K562 (cell line): ENCODE measurements around the gene BCORL1. TPM values are rescaled to one million over a fixed set of nuclear protein-coding genes. Genes with fewer than 3 reads are reported as not detected.

Source experiments
- ADNP ChIP-seq: fragments of 200-800 bp; sonication (Bioruptor generic); IDR thresholded peaks from 2 replicates; pipeline ENCODE4 v1.6.1; 2016; ENCODE audit warnings: missing genetic modification characterization, missing compliant biosample characterization
- HDAC2 ChIP-seq: fragments of 450-650 bp; IDR thresholded peaks from 2 replicates; pipeline ENCODE4 v1.6.1; 2016; ENCODE audit warnings: mild to moderate bottlenecking
- L3MBTL2 ChIP-seq: fragments of 450-650 bp; IDR thresholded peaks from 2 replicates; pipeline ENCODE4 v1.6.1; 2016; ENCODE audit warnings: mild to moderate bottlenecking, moderate library complexity
- NBN ChIP-seq: fragments of 450-650 bp; IDR thresholded peaks from 2 replicates; pipeline ENCODE4 v1.6.1; 2016; ENCODE audit warnings: low read depth, mild to moderate bottlenecking
- NR2C2 ChIP-seq, 2 experiments: fragments of 200-800 bp in 1 of 2; sonication (Bioruptor generic) in 1 of 2; sonication (generic) in 1 of 2; formaldehyde crosslinking in 1 of 2; IDR thresholded peaks; 2 replicates each; pipeline versions ENCODE4 v1.6.1 to v1.8.0; 2016 to 2022; ENCODE audit warnings: mild to moderate bottlenecking in 1 of 2, missing compliant biosample characterization in 1 of 2, missing genetic modification characterization in 1 of 2, missing genetic modification reagents in 1 of 2
- SETDB1 ChIP-seq: IDR thresholded peaks from one replicate; pipeline ENCODE4 v1.6.1; 2012; ENCODE audit warnings: low read length, control low read depth, inconsistent platforms
- SMAD4 ChIP-seq: fragments of 250-450 bp; sonication (Bioruptor Pico); conservative IDR thresholded peaks from 2 replicates; pipeline ENCODE4 v1.8.0; 2021; ENCODE audit warnings: inconsistent platforms, mild to moderate bottlenecking, moderate library complexity
- SPI1 ChIP-seq: IDR thresholded peaks from 2 replicates; pipeline ENCODE4 v1.6.1; 2011; ENCODE audit warnings: low read depth, low read length, control low read depth, borderline replicate concordance
- SREBF1 ChIP-seq: fragments of 150-350 bp; IDR thresholded peaks from 2 replicates; pipeline ENCODE4 v1.6.1; 2014; ENCODE audit warnings: antibody characterized with exemption, low read depth, low read length, borderline replicate concordance
- TEAD1 ChIP-seq, 2 experiments: fragments of 450-650 bp in 1 of 2; sonication (generic) in 1 of 2; formaldehyde crosslinking; IDR thresholded peaks; 2 replicates each; pipeline versions ENCODE4 v1.4.0 to v1.8.0; 2020 to 2022; ENCODE audit warnings: mild to moderate bottlenecking in 2 of 2, missing genetic modification reagents in 1 of 2
- ZKSCAN1 ChIP-seq: fragments of 150-350 bp; IDR thresholded peaks from 2 replicates; pipeline ENCODE4 v1.6.1; 2016; ENCODE audit warnings: low read depth, low read length
- ZNF592 ChIP-seq: fragments of 450-650 bp; IDR thresholded peaks from 2 replicates; pipeline ENCODE4 v1.6.1; 2017; ENCODE audit warnings: antibody characterized with exemption, mild to moderate bottlenecking
- polyA plus RNA-seq, 8 experiments: library from polyadenylated mRNA; depleted of rRNA in 4 of 8; stranded (reverse) in 5 of 8; unstranded in 3 of 8; fragments of >200 nt; fragmentation: Nextera tagmentation in 2 of 8; fragmentation: Illumina TruSeq in 1 of 8; extraction: Ambion mirVana in 2 of 8; extraction: Trizol in 1 of 8; gene quantifications; 2 replicates each; pipeline versions ENCODE4 v1.2.1 to v1.2.3, GENCODE V29; 2011 to 2014; ENCODE audit warnings: inconsistent platforms in 1 of 8, missing spikeins in 1 of 8
- total RNA-seq, 7 experiments: library from RNA; depleted of rRNA in 6 of 7; stranded (reverse); fragments of >200 nt in 6 of 7; fragmentation: Illumina TruSeq in 2 of 7; extraction: Trizol in 2 of 7; gene quantifications; 2 replicates each; pipeline versions ENCODE4 v1.2.1 to v1.2.3, GENCODE V29; 2011 to 2021; ENCODE audit warnings: low replicate concordance in 1 of 7
- TF ChIP-seq, protein P1 (sequence below), 3 experiments: IDR thresholded peaks in 2 of 3; conservative IDR thresholded peaks in 1 of 3; 2 replicates each; pipeline ENCODE4 v1.5.1; 2011 to 2012; ENCODE audit warnings: low read length in 3 of 3, mild to moderate bottlenecking in 3 of 3, control low read depth in 2 of 3, improper control_type of control experiment in 1 of 3, inconsistent platforms in 1 of 3, low read depth in 1 of 3, mixed read lengths in 1 of 3, moderate library complexity in 1 of 3; ENCODE audit not compliant: insufficient read depth in 2 of 3
- TF ChIP-seq, protein P2 (sequence below): sonication (generic); formaldehyde crosslinking; IDR thresholded peaks from 2 replicates; pipeline ENCODE4 v1.8.0; 2022; ENCODE audit warnings: mild to moderate bottlenecking, low read depth, missing genetic modification reagents

Gene BCORL1
- total and polyA plus RNA-seq, 9 of the 15 experiments (the other 6 are each of a cell fraction or from before 2014, with no cell fraction given) = 0.48 to 29.6 (median 2.1) TPM

DNA sequence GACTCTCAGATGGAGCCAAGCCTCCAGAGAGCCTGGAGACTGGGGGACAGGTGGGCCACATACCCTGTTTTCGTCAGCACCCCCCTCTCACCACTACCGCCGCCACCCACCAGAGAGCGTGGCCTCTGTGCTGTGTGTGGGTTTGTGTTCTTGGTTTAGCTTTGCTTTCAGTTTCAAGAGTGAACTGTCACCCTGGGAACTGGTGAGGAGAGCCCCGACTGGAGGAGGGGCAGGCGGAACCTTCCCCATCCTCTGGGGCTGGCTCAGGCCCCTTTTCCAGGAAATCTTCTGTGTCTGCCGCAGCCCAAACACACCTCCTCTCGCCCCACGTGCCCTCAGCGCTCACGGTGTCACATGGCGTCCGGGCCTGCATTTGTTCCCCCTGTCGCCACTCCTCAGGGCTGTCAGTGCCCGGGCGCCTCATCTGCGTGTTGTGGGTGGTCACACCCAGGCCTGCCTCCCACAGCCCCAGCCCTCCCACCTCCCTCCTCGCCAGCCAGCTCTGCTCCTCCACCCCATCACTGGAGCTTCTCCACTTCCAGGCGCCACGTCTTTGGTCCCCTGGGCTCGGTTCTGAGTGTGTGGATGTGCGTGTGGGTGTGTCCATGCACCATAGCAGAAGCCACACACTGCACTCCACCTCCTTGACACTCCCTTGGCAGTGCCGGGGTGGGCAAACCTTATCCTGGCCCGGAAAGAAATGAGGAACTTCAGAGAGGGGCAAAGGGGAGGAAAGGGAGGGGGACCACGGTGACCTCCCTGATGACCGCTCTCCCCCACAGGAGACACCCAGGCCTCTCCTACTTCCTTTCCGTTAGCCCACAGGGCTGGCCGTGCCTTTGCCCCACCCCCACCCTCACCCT, 100.0 kb downstream of the BCORL1 start (continued):
- TF ChIP-seq, protein P1, sequence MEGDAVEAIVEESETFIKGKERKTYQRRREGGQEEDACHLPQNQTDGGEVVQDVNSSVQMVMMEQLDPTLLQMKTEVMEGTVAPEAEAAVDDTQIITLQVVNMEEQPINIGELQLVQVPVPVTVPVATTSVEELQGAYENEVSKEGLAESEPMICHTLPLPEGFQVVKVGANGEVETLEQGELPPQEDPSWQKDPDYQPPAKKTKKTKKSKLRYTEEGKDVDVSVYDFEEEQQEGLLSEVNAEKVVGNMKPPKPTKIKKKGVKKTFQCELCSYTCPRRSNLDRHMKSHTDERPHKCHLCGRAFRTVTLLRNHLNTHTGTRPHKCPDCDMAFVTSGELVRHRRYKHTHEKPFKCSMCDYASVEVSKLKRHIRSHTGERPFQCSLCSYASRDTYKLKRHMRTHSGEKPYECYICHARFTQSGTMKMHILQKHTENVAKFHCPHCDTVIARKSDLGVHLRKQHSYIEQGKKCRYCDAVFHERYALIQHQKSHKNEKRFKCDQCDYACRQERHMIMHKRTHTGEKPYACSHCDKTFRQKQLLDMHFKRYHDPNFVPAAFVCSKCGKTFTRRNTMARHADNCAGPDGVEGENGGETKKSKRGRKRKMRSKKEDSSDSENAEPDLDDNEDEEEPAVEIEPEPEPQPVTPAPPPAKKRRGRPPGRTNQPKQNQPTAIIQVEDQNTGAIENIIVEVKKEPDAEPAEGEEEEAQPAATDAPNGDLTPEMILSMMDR (IDR thresholded peaks at IDR 0.05 in 2 of 3, conservative IDR thresholded peaks at IDR 0.05 in 1 of 3; ENCODE audit: insufficient read depth in 2 of 3, low read depth in 1 of 3, low read length in 3 of 3) = peak; percentile 14 to 43 (median 23); a peak in 4 of 6 replicates
- no peak for TF ChIP-seq ADNP (tag)
- TF ChIP-seq NBN = 0 out of 2 replicates have a peak, but pooled peaks have one; percentile 0
- TF ChIP-seq ZNF592 = peak; percentile 69
- TF ChIP-seq L3MBTL2 = peak; percentile 90
- TF ChIP-seq SREBF1 = no peak
- peak; percentile 85; the same call in 1 of the 2 replicates for TF ChIP-seq HDAC2
- TF ChIP-seq NR2C2 (CRISPR knock-in tag; IDR thresholded peaks at IDR 0.05) = no peak
- peak; percentile 73 for TF ChIP-seq NR2C2 (tag; IDR thresholded peaks at IDR 0.05)
- TF ChIP-seq ZKSCAN1 = no peak
- TF ChIP-seq TEAD1 (CRISPR knock-in tag; IDR thresholded peaks at IDR 0.05) = 0 out of 4 replicates have a peak, but pooled peaks of 1 of the 2 experiments have one; percentile 13
- no peak for TF ChIP-seq SETDB1
- no peak for TF ChIP-seq SPI1
- TF ChIP-seq, protein P2, sequence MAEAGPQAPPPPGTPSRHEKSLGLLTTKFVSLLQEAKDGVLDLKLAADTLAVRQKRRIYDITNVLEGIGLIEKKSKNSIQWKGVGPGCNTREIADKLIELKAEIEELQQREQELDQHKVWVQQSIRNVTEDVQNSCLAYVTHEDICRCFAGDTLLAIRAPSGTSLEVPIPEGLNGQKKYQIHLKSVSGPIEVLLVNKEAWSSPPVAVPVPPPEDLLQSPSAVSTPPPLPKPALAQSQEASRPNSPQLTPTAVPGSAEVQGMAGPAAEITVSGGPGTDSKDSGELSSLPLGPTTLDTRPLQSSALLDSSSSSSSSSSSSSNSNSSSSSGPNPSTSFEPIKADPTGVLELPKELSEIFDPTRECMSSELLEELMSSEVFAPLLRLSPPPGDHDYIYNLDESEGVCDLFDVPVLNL (CRISPR knock-in tag) = no peak
- TF ChIP-seq SMAD4 = peak; percentile 93
